ENCODE results near the gene NGDN.

Gene NGDN

GRCh38 chr14:23522643-23523198 lies 53.2 kb downstream of the NGDN start:
- DNase-seq (ENCODE audit: low spot score), result no peak

DNA sequence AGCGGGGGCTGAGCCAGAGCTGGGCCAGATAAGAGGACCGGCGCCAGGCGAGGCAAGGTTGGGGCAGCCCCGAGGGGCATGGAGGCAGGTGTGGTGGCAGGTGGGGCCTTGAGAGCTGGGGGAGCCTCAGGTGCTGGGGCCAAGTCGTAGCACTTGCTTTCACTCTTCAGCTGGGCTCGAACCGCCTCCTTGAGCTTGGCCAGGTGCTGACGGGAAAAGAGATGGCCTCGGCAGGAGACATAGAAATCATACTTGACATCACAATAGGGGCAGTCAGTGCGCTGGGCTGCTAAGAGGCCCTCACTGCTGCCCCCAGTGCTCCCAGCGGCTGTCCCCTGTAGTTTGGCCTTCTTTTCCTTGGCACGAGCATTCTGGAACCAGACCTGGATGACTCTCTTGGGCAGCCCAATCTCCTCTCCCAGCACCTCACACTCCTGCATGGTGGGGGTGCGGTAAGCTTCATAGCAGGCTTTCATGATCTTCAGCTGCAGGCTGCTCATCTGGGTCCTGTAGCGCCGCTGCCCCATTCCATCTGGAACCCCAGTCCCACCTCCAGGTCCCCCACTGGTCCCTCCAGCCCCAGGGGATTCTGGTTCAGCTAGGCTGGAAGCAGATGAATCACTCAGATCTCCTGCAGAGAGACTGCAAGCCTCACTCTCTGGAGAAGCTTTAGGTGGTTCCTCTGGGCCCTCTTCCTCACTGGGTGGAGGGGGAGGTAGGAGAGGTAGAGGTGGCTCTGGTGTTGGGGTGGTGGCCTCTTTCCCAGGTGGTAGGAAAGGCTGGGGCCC lies 53.9 kb downstream of the NGDN start:
- DNase-seq (ENCODE audit: low spot score), result no peak

DNA sequence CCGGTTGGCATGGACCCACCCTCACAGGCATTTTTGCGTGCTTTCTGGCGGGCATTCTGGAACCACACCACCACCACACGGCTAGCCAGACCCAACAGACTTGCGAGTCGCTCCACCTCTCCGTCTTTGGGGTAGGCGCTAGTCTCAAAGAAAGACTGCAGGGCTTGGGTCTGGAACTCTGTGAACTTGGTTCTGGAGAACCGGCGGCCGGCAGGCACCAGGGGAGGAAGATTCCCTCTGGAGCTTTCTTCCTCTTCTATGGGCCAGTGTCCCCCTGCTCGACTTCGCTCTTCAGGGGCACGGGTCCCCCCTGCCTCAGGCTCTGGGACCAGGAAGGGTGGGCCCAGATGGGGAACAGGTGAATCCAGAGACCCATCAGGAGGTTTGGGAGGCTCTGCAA lies 55.5 kb downstream of the NGDN start:
- DNase-seq (ENCODE audit: low spot score), result no peak

DNA sequence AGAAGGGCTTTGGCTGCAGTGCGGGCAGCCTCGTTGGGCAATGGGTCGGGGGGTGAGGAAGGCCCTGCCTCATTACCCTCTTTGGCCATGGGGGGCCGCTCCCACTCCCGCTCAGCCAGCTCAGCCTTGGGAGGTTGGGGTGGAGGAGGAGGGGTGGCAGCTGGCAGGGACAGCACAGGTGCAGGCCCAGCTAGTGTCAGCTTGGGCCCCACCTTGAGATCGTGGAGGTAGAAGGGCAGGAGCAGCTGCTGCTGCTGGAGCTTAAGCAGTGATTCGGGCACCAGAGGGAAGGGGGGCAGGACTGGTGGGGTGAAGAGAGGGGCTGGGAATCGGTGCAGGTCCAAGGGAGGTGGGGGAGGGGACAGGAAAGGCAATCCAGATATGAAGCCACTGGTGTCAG lies 56.1 kb downstream of the NGDN start:
- no peak for DNase-seq (ENCODE audit: low spot score)

Measured in NAMALWA (cell line).